Body of pancreas (tissue), 4 donors: Measurements from ENCODE around the gene CCDC182.

Source experiments
- POLR2A ChIP-seq, 3 donors: fragments of 450-650 bp; IDR thresholded peaks; one replicate each; pipeline ENCODE4 v1.6.1; 2016; ENCODE audit warnings: antibody characterized with exemption in 3 of 3, mild to moderate bottlenecking in 2 of 3
- TF ChIP-seq, protein P1 (sequence below), 7 experiments: fragments of 450-650 bp in 4 of 7; fragments of 200-600 bp in 3 of 7; sonication (generic) in 3 of 7; IDR thresholded peaks; one replicate each; pipeline ENCODE4 v1.5.1; 2016 to 2019; ENCODE audit warnings: antibody characterized with exemption in 7 of 7

DNA sequence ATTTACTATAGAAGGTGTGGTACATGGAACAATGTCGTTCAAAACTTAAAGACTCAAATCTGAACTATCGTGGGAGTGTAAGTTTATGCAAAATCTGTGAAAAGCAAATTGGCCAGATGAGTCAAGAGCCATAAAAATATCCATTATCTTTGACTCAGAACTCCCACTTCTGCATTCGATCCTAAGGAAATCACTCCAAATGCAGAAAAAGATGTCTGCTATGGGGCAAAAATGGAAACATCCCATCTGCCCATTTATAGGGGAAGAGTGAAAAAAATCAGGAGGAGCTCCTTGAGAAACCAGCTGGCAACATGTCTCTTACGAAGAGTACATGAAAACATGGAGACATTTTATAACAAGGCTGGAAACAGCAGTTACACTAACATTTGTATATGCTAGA, 43.6 kb upstream of the CCDC182 start:
- TF ChIP-seq, protein P1, sequence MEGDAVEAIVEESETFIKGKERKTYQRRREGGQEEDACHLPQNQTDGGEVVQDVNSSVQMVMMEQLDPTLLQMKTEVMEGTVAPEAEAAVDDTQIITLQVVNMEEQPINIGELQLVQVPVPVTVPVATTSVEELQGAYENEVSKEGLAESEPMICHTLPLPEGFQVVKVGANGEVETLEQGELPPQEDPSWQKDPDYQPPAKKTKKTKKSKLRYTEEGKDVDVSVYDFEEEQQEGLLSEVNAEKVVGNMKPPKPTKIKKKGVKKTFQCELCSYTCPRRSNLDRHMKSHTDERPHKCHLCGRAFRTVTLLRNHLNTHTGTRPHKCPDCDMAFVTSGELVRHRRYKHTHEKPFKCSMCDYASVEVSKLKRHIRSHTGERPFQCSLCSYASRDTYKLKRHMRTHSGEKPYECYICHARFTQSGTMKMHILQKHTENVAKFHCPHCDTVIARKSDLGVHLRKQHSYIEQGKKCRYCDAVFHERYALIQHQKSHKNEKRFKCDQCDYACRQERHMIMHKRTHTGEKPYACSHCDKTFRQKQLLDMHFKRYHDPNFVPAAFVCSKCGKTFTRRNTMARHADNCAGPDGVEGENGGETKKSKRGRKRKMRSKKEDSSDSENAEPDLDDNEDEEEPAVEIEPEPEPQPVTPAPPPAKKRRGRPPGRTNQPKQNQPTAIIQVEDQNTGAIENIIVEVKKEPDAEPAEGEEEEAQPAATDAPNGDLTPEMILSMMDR (IDR thresholded peaks at IDR 0.05) = no peak
- TF ChIP-seq POLR2A (IDR thresholded peaks at IDR 0.05) = no peak
